ENCODE data around the gene SUB1.
A peak's percentile ranks its signal among the peaks of the same experiment; 100 is the strongest.

Gene SUB1

GRCh38 chr5:32581010-32581785, 4.2 kb upstream of the SUB1 start:
- DNase-seq (ENCODE audit: low spot score in 2 of 2) (no peak), ATAC-seq (no peak)
- H3K4me1 Mint-ChIP-seq, result peaks cover 48% of the 10 kb centered on the region
- H3K27ac Mint-ChIP-seq, result peak overlapping the region; percentile 18
- peaks cover 17% of the 10 kb centered on the region for H3K36me3 Mint-ChIP-seq
- no peak overlapping the region for H3K4me3 Mint-ChIP-seq
- no peaks in the 10 kb centered on the region for H3K9me3 Mint-ChIP-seq

GRCh38 chr5:32583582-32584232, 1.6 kb upstream of the SUB1 start:
- Mint-ChIP-seq H3K9me3 (no peaks in the 10 kb centered on the region), H3K4me1 (peaks cover 64% of the 10 kb centered on the region)

GRCh38 chr5:32584646-32585045, 711 bp upstream of the SUB1 start:
- no peaks in the 10 kb centered on the region for H3K9me3 Mint-ChIP-seq
- H3K4me1 Mint-ChIP-seq, result peaks cover 64% of the 10 kb centered on the region
- H3K36me3 Mint-ChIP-seq, result peaks cover 52% of the 10 kb centered on the region
- DNase-seq (ENCODE audit: low spot score in 2 of 2) (no peak), ATAC-seq (no peak)
- H3K27ac Mint-ChIP-seq, result peak overlapping the region; percentile 94
- H3K4me3 Mint-ChIP-seq, result peak overlapping the region; percentile 82

More at GRCh38 chr5:32583582-32584232, 1.6 kb upstream of the SUB1 start:
- peaks cover 43% of the 10 kb centered on the region for H3K36me3 Mint-ChIP-seq
- ATAC-seq (no peak), DNase-seq (ENCODE audit: low spot score in 2 of 2) (no peak)
- peak overlapping the region; percentile 74 for H3K27ac Mint-ChIP-seq
- peak overlapping the region; percentile 82 for H3K4me3 Mint-ChIP-seq

GRCh38 chr5:32585122-32585445, 273 bp upstream of the SUB1 start:
- DNase-seq (ENCODE audit: low spot score in 2 of 2) (no peak), ATAC-seq (no peak)
- peak overlapping the region; percentile 94 for H3K27ac Mint-ChIP-seq
- no peaks in the 10 kb centered on the region for H3K9me3 Mint-ChIP-seq
- H3K36me3 Mint-ChIP-seq, result peaks cover 56% of the 10 kb centered on the region
- peaks cover 64% of the 10 kb centered on the region for H3K4me1 Mint-ChIP-seq
- peak overlapping the region; percentile 82 for H3K4me3 Mint-ChIP-seq

GRCh38 chr5:32586276-32586599, 881 bp downstream of the SUB1 start:
- Mint-ChIP-seq H3K9me3 (no peaks in the 10 kb centered on the region), H3K4me3 (peak overlapping the region; percentile 82), H3K4me1 (peaks cover 54% of the 10 kb centered on the region), H3K27ac (peak overlapping the region; percentile 94), H3K36me3 (peaks cover 63% of the 10 kb centered on the region)
- ATAC-seq, result no peak
- no peak for DNase-seq (ENCODE audit: low spot score in 2 of 2)

GRCh38 chr5:32587067-32587551, 1.8 kb downstream of the SUB1 start:
- H3K4me3 Mint-ChIP-seq, result peak overlapping the region; percentile 82
- no peak for ATAC-seq
- H3K36me3 Mint-ChIP-seq, result peaks cover 71% of the 10 kb centered on the region
- H3K4me1 Mint-ChIP-seq, result peaks cover 51% of the 10 kb centered on the region
- no peak for DNase-seq (ENCODE audit: low spot score in 2 of 2)
- H3K27ac Mint-ChIP-seq, result peak overlapping the region; percentile 94
- no peaks in the 10 kb centered on the region for H3K9me3 Mint-ChIP-seq

- DNase-seq (ENCODE audit: low spot score in 2 of 2), result no peak
- ATAC-seq, result no peak
- Mint-ChIP-seq H3K36me3 (peaks cover 94% of the 10 kb centered on the region), H3K4me1 (peaks cover 47% of the 10 kb centered on the region), H3K27ac (peak overlapping the region; percentile 40), H3K4me3 (no peak overlapping the region), H3K9me3 (no peaks in the 10 kb centered on the region)
Observed at GRCh38 chr5:32589416-32589815, 4.1 kb downstream of the SUB1 start.

GRCh38 chr5:32589942-32590869, 4.8 kb downstream of the SUB1 start:
- no peaks in the 10 kb centered on the region for H3K9me3 Mint-ChIP-seq
- peaks cover 40% of the 10 kb centered on the region for H3K4me1 Mint-ChIP-seq
- ATAC-seq (no peak), DNase-seq (ENCODE audit: low spot score in 2 of 2) (peak in 1 of 2 donors; percentile 33)
- H3K27ac Mint-ChIP-seq, result no peak overlapping the region
- H3K36me3 Mint-ChIP-seq, result peaks cover 100% of the 10 kb centered on the region
- no peak overlapping the region for H3K4me3 Mint-ChIP-seq

- H3K4me3 Mint-ChIP-seq, result no peak overlapping the region
- ATAC-seq (peak; percentile 78), DNase-seq (ENCODE audit: low spot score in 2 of 2) (no peak)
- peaks cover 57% of the 10 kb centered on the region for H3K4me1 Mint-ChIP-seq
- no peaks in the 10 kb centered on the region for H3K9me3 Mint-ChIP-seq
- peaks cover 100% of the 10 kb centered on the region for H3K36me3 Mint-ChIP-seq
- peak overlapping the region; percentile 4 for H3K27ac Mint-ChIP-seq
Observed at GRCh38 chr5:32595118-32595517, 9.8 kb downstream of the SUB1 start.

GRCh38 chr5:32597041-32597629, 11.8 kb downstream of the SUB1 start:
- ATAC-seq (no peak), DNase-seq (ENCODE audit: low spot score in 2 of 2) (no peak)
- Mint-ChIP-seq H3K27ac (peak overlapping the region; percentile 15), H3K4me3 (no peak overlapping the region), H3K4me1 (peaks cover 64% of the 10 kb centered on the region), H3K36me3 (peaks cover 100% of the 10 kb centered on the region), H3K9me3 (no peaks in the 10 kb centered on the region)

GRCh38 chr5:32598260-32598937, 13.0 kb downstream of the SUB1 start:
- Mint-ChIP-seq H3K27ac (peak overlapping the region; percentile 76), H3K4me1 (peaks cover 53% of the 10 kb centered on the region), H3K36me3 (peaks cover 100% of the 10 kb centered on the region), H3K9me3 (no peaks in the 10 kb centered on the region), H3K4me3 (no peak overlapping the region)
- no peak for DNase-seq (ENCODE audit: low spot score in 2 of 2)
- ATAC-seq, result no peak

- H3K36me3 Mint-ChIP-seq, result peaks cover 100% of the 10 kb centered on the region
- H3K4me1 Mint-ChIP-seq, result peaks cover 49% of the 10 kb centered on the region
- no peak for ATAC-seq
- no peak overlapping the region for H3K4me3 Mint-ChIP-seq
- no peaks in the 10 kb centered on the region for H3K9me3 Mint-ChIP-seq
- H3K27ac Mint-ChIP-seq, result peak overlapping the region; percentile 76
- DNase-seq (ENCODE audit: low spot score in 2 of 2), result no peak
Observed at GRCh38 chr5:32598997-32599549, 13.7 kb downstream of the SUB1 start.

GRCh38 chr5:32600054-32600622, 14.8 kb downstream of the SUB1 start:
- Mint-ChIP-seq H3K9me3 (no peaks in the 10 kb centered on the region), H3K4me1 (peaks cover 47% of the 10 kb centered on the region), H3K27ac (no peak overlapping the region), H3K4me3 (no peak overlapping the region), H3K36me3 (peaks cover 100% of the 10 kb centered on the region)
- no peak for ATAC-seq
- no peak for DNase-seq (ENCODE audit: low spot score in 2 of 2)

Measured in stimulated activated effector memory CD8-positive, alpha-beta T cell treated with anti-CD3 and anti-CD28 coated beads, Interleukin-12 subunit alpha, Interleukin-12 subunit beta, amount 100 ng/mL, for 72 hours (primary cell).